Activated CD4-positive, alpha-beta T cell treated with anti-CD3 and anti-CD28 coated beads, Interleukin-2, amount 10 ng/mL, durations not matched to agents 24 days and 14 days (primary cell): ENCODE measurements around the gene ITGA1. TPM values are rescaled to one million over a fixed set of nuclear protein-coding genes. Genes with fewer than 3 reads are reported as not detected.

ENCODE experiments used
- total RNA-seq: library from RNA; stranded (reverse); gene quantifications from 2 replicates; pipeline ENCODE4 v1.2.3, GENCODE V29; 2022

Gene ITGA1
- total RNA-seq, 1 donor from 2014 or later: 1.6 TPM

Other genes starting within 250 kb of the ITGA1 start
- gene PELO, start within 50 bp of the ITGA1 start, total RNA-seq: 20.0 and 21.2 TPM in 2 replicates
- gene ITGA2, start 201.4 kb downstream of the ITGA1 start, total RNA-seq: 3.5 and 3.9 TPM in 2 replicates